Measurements from ENCODE around the gene TFAM.

TFAM gene

GRCh38 chr10:58358947-58359346, 26.3 kb upstream of the TFAM start:
- no peak for DNase-seq (ENCODE audit: low read depth)
- TF ChIP-seq CTCF (IDR thresholded peaks at IDR 0.05; ENCODE audit: control insufficient read depth, insufficient read depth, low read depth, low read length, missing control alignments): no peak
- H3K4me3 ChIP-seq (ENCODE audit: control insufficient read depth, low read depth, low read length): no peak overlapping the region

GRCh38 chr10:58359541-58359940, 25.7 kb upstream of the TFAM start:
- no peak overlapping the region for H3K4me3 ChIP-seq (ENCODE audit: control insufficient read depth, low read depth, low read length)
- DNase-seq (ENCODE audit: low read depth): no peak
- TF ChIP-seq CTCF (IDR thresholded peaks at IDR 0.05; ENCODE audit: control insufficient read depth, insufficient read depth, low read depth, low read length, missing control alignments): no peak

- no peak overlapping the region for H3K4me3 ChIP-seq (ENCODE audit: control insufficient read depth, low read depth, low read length)
- no peak for DNase-seq (ENCODE audit: low read depth)
- no peak for TF ChIP-seq CTCF (IDR thresholded peaks at IDR 0.05; ENCODE audit: control insufficient read depth, insufficient read depth, low read depth, low read length, missing control alignments)
Measured at GRCh38 chr10:58360412-58361004, 24.7 kb upstream of the TFAM start.

GRCh38 chr10:58361353-58361752, 23.9 kb upstream of the TFAM start:
- no peak for DNase-seq (ENCODE audit: low read depth)
- no peak overlapping the region for H3K4me3 ChIP-seq (ENCODE audit: control insufficient read depth, low read depth, low read length)
- TF ChIP-seq CTCF (IDR thresholded peaks at IDR 0.05; ENCODE audit: control insufficient read depth, insufficient read depth, low read depth, low read length, missing control alignments): no peak

GRCh38 chr10:58362027-58362789, 23.0 kb upstream of the TFAM start:
- no peak overlapping the region for H3K4me3 ChIP-seq (ENCODE audit: control insufficient read depth, low read depth, low read length)
- TF ChIP-seq CTCF (IDR thresholded peaks at IDR 0.05; ENCODE audit: control insufficient read depth, insufficient read depth, low read depth, low read length, missing control alignments): no peak
- DNase-seq (ENCODE audit: low read depth): no peak

GRCh38 chr10:58367069-58367468, 18.1 kb upstream of the TFAM start:
- DNase-seq (ENCODE audit: low read depth): no peak
- no peak for TF ChIP-seq CTCF (IDR thresholded peaks at IDR 0.05; ENCODE audit: control insufficient read depth, insufficient read depth, low read depth, low read length, missing control alignments)
- no peak overlapping the region for H3K4me3 ChIP-seq (ENCODE audit: control insufficient read depth, low read depth, low read length)

Measured in AG09309 (cell line).